Measurements from ENCODE around the gene NUDCD3.

Gene NUDCD3

DNA sequence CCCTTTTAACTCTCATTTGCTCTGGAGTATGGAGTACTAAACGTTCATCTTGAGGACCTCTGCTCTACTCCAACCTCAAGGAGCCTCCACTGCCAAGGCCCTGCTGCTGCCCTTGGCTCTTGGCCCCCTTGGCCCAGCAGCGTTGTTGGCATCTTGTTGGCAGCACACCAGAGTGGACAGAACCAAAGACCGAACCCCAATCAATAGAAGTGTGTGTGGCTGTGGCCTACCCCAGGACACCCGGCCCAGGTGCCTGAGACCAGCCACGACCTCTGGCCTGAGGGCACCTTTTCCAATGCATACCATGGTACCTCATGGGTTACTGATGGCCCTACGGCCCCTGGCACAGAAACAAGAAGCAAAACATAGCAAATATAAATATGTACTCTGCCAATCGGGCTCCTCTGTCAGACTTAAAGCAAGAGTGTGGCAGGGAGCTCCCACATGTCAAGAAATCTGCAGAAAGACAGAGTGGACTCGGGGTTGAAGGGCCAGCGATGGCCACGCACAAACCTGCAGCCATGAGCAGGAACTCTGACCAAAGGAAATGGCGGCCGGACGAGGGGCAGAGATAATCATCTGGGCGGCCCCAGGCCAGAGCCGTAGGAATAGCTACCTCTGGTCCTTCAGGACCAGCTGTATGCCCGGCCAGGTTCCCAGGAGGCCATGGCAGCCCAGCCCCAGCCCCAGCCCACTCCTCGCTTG lies 47.8 kb upstream of the NUDCD3 start:
- no peak overlapping the region for H3K4ac ChIP-seq (ENCODE audit: low read depth, low read length)
- no peaks in the 10 kb centered on the region for H3K27me3 ChIP-seq (ENCODE audit: insufficient read depth, low read length)
- H4K12ac ChIP-seq (ENCODE audit: low read depth, low read length): no peak overlapping the region
- no peak overlapping the region for H2BK12ac ChIP-seq (ENCODE audit: low read length)
- H2BK5ac ChIP-seq (ENCODE audit: low read depth, low read length, poor library complexity): no peak overlapping the region
- DNase-seq: no peak
- peaks cover 3 to 15% of the 10 kb centered on the region in 2 experiments for H3K4me1 ChIP-seq (ENCODE audit: control insufficient read depth in 1 of 2, insufficient read depth in 2 of 2, low read length in 2 of 2)
- H3K36me3 ChIP-seq (ENCODE audit: control insufficient read depth in 1 of 2, insufficient read depth in 2 of 2, low read length in 2 of 2): no peaks in the 10 kb centered on the region
- H3K18ac ChIP-seq (ENCODE audit: low read length): no peak overlapping the region
- no peak overlapping the region for H3K4me3 ChIP-seq (ENCODE audit: low read depth, low read length)
- no peak overlapping the region for H3K14ac ChIP-seq (ENCODE audit: low read length)
- no CpG with 5 or more reads among the region's 17 CpGs for WGBS (ENCODE audit: extremely low coverage, insufficient coverage, insufficient read length)
- no peak overlapping the region for H4K8ac ChIP-seq (ENCODE audit: low read depth, low read length)
- H3K4me2 ChIP-seq (ENCODE audit: low read length): no peak overlapping the region
- H3K23ac ChIP-seq (ENCODE audit: low read length): no peak overlapping the region
- no peak overlapping the region for H2AK5ac ChIP-seq (ENCODE audit: low read length)
- H3K9ac ChIP-seq (ENCODE audit: low read length): no peak overlapping the region
- H3K79me1 ChIP-seq (ENCODE audit: low read length): peaks cover 3% of the 10 kb centered on the region
- H4K91ac ChIP-seq (ENCODE audit: low read depth, low read length): no peak overlapping the region
- H3K79me2 ChIP-seq (ENCODE audit: control insufficient read depth, insufficient read depth, low read length, poor library complexity): no peaks in the 10 kb centered on the region
- H2BK120ac ChIP-seq (ENCODE audit: insufficient read depth, low read length, poor library complexity): no peak overlapping the region
- H3K27ac ChIP-seq (ENCODE audit: low read depth, low read length): no peak overlapping the region
- peaks cover 2% of the 10 kb centered on the region for H3K9me3 ChIP-seq (ENCODE audit: insufficient read depth, low read depth, low read length)
- no peak overlapping the region for H2AFZ ChIP-seq (ENCODE audit: insufficient read depth, low read length, poor library complexity)

DNA sequence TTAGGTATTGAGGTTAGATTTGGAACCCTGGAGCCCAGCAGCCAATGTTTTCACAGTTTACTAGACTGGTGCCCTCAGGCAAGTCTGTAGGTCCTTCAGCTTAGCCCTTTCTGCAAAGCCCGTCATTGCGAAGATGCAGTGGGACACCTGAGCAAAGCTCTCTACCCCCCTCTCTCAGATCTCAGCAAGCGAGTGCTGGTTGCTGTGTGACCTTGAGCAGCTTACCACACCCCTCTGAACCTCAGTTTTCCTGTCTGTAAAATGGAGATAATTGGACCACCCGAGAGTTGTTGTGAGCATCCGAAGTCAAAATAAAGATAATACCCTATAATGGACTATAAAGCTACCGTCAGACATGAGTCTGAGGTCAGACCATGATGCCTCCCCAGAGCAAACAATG lies 47.0 kb upstream of the NUDCD3 start:
- Histone ChIP-seq H2AK5ac (ENCODE audit: low read length) (no peak overlapping the region), H3K9me3 (ENCODE audit: insufficient read depth, low read depth, low read length) (peaks cover 2% of the 10 kb centered on the region), H3K79me2 (ENCODE audit: control insufficient read depth, insufficient read depth, low read length, poor library complexity) (no peaks in the 10 kb centered on the region), H2BK120ac (ENCODE audit: insufficient read depth, low read length, poor library complexity) (no peak overlapping the region), H3K9ac (ENCODE audit: low read length) (no peak overlapping the region), H3K4ac (ENCODE audit: low read depth, low read length) (no peak overlapping the region), H3K79me1 (ENCODE audit: low read length) (peaks cover 3% of the 10 kb centered on the region), H3K14ac (ENCODE audit: low read length) (no peak overlapping the region), H3K27me3 (ENCODE audit: insufficient read depth, low read length) (no peaks in the 10 kb centered on the region), H4K8ac (ENCODE audit: low read depth, low read length) (no peak overlapping the region), H2BK12ac (ENCODE audit: low read length) (no peak overlapping the region), H3K4me1 (ENCODE audit: control insufficient read depth in 1 of 2, insufficient read depth in 2 of 2, low read length in 2 of 2) (peaks cover 3 to 15% of the 10 kb centered on the region in 2 experiments), H3K36me3 (ENCODE audit: control insufficient read depth in 1 of 2, insufficient read depth in 2 of 2, low read length in 2 of 2) (no peaks in the 10 kb centered on the region), H2BK5ac (ENCODE audit: low read depth, low read length, poor library complexity) (no peak overlapping the region), H3K4me2 (ENCODE audit: low read length) (no peak overlapping the region), H3K27ac (ENCODE audit: low read depth, low read length) (no peak overlapping the region), H2AFZ (ENCODE audit: insufficient read depth, low read length, poor library complexity) (no peak overlapping the region), H4K91ac (ENCODE audit: low read depth, low read length) (no peak overlapping the region), H4K12ac (ENCODE audit: low read depth, low read length) (no peak overlapping the region), H3K18ac (ENCODE audit: low read length) (no peak overlapping the region), H3K4me3 (ENCODE audit: low read depth, low read length) (no peak overlapping the region), H3K23ac (ENCODE audit: low read length) (no peak overlapping the region)
- WGBS (ENCODE audit: extremely low coverage, insufficient coverage, insufficient read length): no CpG with 5 or more reads among the region's 6 CpGs
- DNase-seq: no peak

DNA sequence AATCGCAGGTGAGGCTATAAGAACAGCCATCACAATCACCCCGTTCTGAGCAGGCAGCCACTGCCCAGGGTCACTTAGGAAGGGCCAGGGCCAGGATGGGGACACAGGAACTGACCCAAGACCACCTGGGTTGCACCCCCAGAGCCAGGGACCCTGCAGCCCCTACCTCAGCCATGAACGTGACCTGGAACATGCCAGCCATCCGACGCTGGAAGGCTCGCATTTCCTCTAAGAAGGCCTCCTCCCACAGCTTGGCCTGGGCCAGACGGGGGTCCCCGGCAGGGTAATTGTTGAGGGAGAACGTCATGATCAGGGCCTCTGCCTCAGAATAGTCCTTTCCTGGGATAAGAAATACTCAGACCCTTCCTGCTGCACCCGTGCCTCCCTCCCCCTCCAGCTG lies 45.6 kb upstream of the NUDCD3 start:
- H4K12ac ChIP-seq (ENCODE audit: low read depth, low read length): no peak overlapping the region
- H3K27ac ChIP-seq (ENCODE audit: low read depth, low read length): no peak overlapping the region
- H3K9me3 ChIP-seq (ENCODE audit: insufficient read depth, low read depth, low read length): peaks cover 2% of the 10 kb centered on the region
- no peak overlapping the region for H2BK12ac ChIP-seq (ENCODE audit: low read length)
- H3K4ac ChIP-seq (ENCODE audit: low read depth, low read length): no peak overlapping the region
- no peak overlapping the region for H2BK120ac ChIP-seq (ENCODE audit: insufficient read depth, low read length, poor library complexity)
- H4K8ac ChIP-seq (ENCODE audit: low read depth, low read length): no peak overlapping the region
- H3K4me1 ChIP-seq (ENCODE audit: control insufficient read depth in 1 of 2, insufficient read depth in 2 of 2, low read length in 2 of 2): peaks cover 0 to 4% of the 10 kb centered on the region in 2 experiments
- no peak overlapping the region for H2BK5ac ChIP-seq (ENCODE audit: low read depth, low read length, poor library complexity)
- H3K4me3 ChIP-seq (ENCODE audit: low read depth, low read length): no peak overlapping the region
- no peak overlapping the region for H3K9ac ChIP-seq (ENCODE audit: low read length)
- H4K91ac ChIP-seq (ENCODE audit: low read depth, low read length): no peak overlapping the region
- H3K18ac ChIP-seq (ENCODE audit: low read length): no peak overlapping the region
- WGBS (ENCODE audit: extremely low coverage, insufficient coverage, insufficient read length): no CpG with 5 or more reads among the region's 10 CpGs
- H3K36me3 ChIP-seq (ENCODE audit: control insufficient read depth in 1 of 2, insufficient read depth in 2 of 2, low read length in 2 of 2): no peaks in the 10 kb centered on the region
- H3K79me1 ChIP-seq (ENCODE audit: low read length): no peaks in the 10 kb centered on the region
- no peak overlapping the region for H3K23ac ChIP-seq (ENCODE audit: low read length)
- no peak overlapping the region for H3K4me2 ChIP-seq (ENCODE audit: low read length)
- no peaks in the 10 kb centered on the region for H3K27me3 ChIP-seq (ENCODE audit: insufficient read depth, low read length)
- DNase-seq: no peak
- no peaks in the 10 kb centered on the region for H3K79me2 ChIP-seq (ENCODE audit: control insufficient read depth, insufficient read depth, low read length, poor library complexity)
- no peak overlapping the region for H3K14ac ChIP-seq (ENCODE audit: low read length)
- H2AK5ac ChIP-seq (ENCODE audit: low read length): no peak overlapping the region
- no peak overlapping the region for H2AFZ ChIP-seq (ENCODE audit: insufficient read depth, low read length, poor library complexity)

DNA sequence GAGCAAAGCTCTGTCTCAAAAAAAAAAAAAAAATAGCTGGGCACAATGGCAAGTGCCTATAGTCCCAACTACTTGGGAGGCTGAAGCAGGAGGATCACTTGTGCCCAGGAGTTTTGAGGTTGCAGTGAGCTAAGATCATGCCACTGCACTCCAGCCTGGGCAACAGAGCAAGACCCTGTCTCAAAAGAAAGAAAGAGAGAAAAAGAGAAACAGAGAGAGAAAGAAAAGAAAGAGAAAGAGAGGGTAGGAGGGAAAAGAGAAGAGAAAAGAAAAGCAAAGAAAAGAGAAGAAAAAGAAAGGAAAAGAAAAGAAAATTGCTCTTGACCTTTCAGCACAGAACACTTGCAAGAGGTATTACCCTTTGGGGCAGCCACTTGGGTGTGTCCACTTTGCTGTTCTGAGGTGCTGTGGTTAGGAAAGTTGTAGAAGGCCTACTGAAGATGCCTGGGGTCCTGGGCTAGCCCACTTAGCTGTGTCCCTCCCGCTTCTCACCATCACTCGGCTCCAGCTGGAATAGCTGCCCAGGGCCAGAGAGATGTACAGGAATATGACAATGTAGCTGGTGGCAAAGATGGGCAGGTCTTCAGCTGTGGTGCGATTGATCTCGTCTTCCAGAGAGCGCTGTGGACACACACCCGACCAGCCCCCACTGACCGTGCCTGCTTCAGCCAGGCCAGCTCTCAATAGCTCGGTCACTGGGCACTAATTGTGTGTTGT lies 45.0 kb upstream of the NUDCD3 start:
- no peaks in the 10 kb centered on the region for H3K4me1 ChIP-seq (ENCODE audit: control insufficient read depth in 1 of 2, insufficient read depth in 2 of 2, low read length in 2 of 2)
- H2BK5ac ChIP-seq (ENCODE audit: low read depth, low read length, poor library complexity): no peak overlapping the region
- no peak overlapping the region for H3K4me2 ChIP-seq (ENCODE audit: low read length)
- H3K9ac ChIP-seq (ENCODE audit: low read length): no peak overlapping the region
- DNase-seq: no peak
- no peak overlapping the region for H3K4me3 ChIP-seq (ENCODE audit: low read depth, low read length)
- no peaks in the 10 kb centered on the region for H3K36me3 ChIP-seq (ENCODE audit: control insufficient read depth in 1 of 2, insufficient read depth in 2 of 2, low read length in 2 of 2)
- no peak overlapping the region for H2AK5ac ChIP-seq (ENCODE audit: low read length)
- no peaks in the 10 kb centered on the region for H3K79me1 ChIP-seq (ENCODE audit: low read length)
- no peak overlapping the region for H3K4ac ChIP-seq (ENCODE audit: low read depth, low read length)
- no peak overlapping the region for H2BK120ac ChIP-seq (ENCODE audit: insufficient read depth, low read length, poor library complexity)
- no peaks in the 10 kb centered on the region for H3K79me2 ChIP-seq (ENCODE audit: control insufficient read depth, insufficient read depth, low read length, poor library complexity)
- H3K23ac ChIP-seq (ENCODE audit: low read length): no peak overlapping the region
- no peak overlapping the region for H3K14ac ChIP-seq (ENCODE audit: low read length)
- peaks cover 2% of the 10 kb centered on the region for H3K9me3 ChIP-seq (ENCODE audit: insufficient read depth, low read depth, low read length)
- H4K91ac ChIP-seq (ENCODE audit: low read depth, low read length): no peak overlapping the region
- no peak overlapping the region for H2AFZ ChIP-seq (ENCODE audit: insufficient read depth, low read length, poor library complexity)
- no peak overlapping the region for H3K27ac ChIP-seq (ENCODE audit: low read depth, low read length)
- no peak overlapping the region for H2BK12ac ChIP-seq (ENCODE audit: low read length)
- no CpG with 5 or more reads among the region's 8 CpGs for WGBS (ENCODE audit: extremely low coverage, insufficient coverage, insufficient read length)
- no peak overlapping the region for H4K8ac ChIP-seq (ENCODE audit: low read depth, low read length)
- no peak overlapping the region for H4K12ac ChIP-seq (ENCODE audit: low read depth, low read length)
- no peaks in the 10 kb centered on the region for H3K27me3 ChIP-seq (ENCODE audit: insufficient read depth, low read length)
- H3K18ac ChIP-seq (ENCODE audit: low read length): no peak overlapping the region
